ENCODE data around the gene MRPS27.

Gene MRPS27

GRCh38 chr5:72231991-72232703 is 87.9 kb downstream of the MRPS27 start:
- DNase-seq (ENCODE audit: low read depth), result no peak

GRCh38 chr5:72228960-72229359 is 91.1 kb downstream of the MRPS27 start:
- no peak for DNase-seq (ENCODE audit: low read depth)

- DNase-seq (ENCODE audit: low read depth), result no peak
Measured at GRCh38 chr5:72226950-72227349, 93.1 kb downstream of the MRPS27 start.

GRCh38 chr5:72225741-72226140 is 94.3 kb downstream of the MRPS27 start:
- DNase-seq (ENCODE audit: low read depth), result no peak

GRCh38 chr5:72224946-72225463 is 95.0 kb downstream of the MRPS27 start:
- DNase-seq (ENCODE audit: low read depth), result no peak

GRCh38 chr5:72223371-72223770 is 96.7 kb downstream of the MRPS27 start:
- no peak for DNase-seq (ENCODE audit: low read depth)

- DNase-seq (ENCODE audit: low read depth), result peak; percentile 43
Measured at GRCh38 chr5:72222521-72222920, 97.5 kb downstream of the MRPS27 start.

GRCh38 chr5:72221541-72221940 is 98.5 kb downstream of the MRPS27 start:
- no peak for DNase-seq (ENCODE audit: low read depth)

GRCh38 chr5:72221099-72221498 is 98.9 kb downstream of the MRPS27 start:
- no peak for DNase-seq (ENCODE audit: low read depth)

GRCh38 chr5:72216756-72217155 is 103.3 kb downstream of the MRPS27 start:
- no peak for DNase-seq (ENCODE audit: low read depth)

GRCh38 chr5:72214168-72214567 is 105.9 kb downstream of the MRPS27 start:
- no peak for DNase-seq (ENCODE audit: low read depth)

GRCh38 chr5:72213482-72213881 is 106.6 kb downstream of the MRPS27 start:
- no peak for DNase-seq (ENCODE audit: low read depth)

GRCh38 chr5:72212171-72212570 is 107.9 kb downstream of the MRPS27 start:
- no peak for DNase-seq (ENCODE audit: low read depth)

GRCh38 chr5:72210888-72211678 is 109.0 kb downstream of the MRPS27 start:
- no peak for DNase-seq (ENCODE audit: low read depth)

GRCh38 chr5:72209147-72210115 is 110.6 kb downstream of the MRPS27 start:
- no peak for DNase-seq (ENCODE audit: low read depth)

GRCh38 chr5:72208324-72208926 is 111.6 kb downstream of the MRPS27 start:
- DNase-seq (ENCODE audit: low read depth), result no peak

- no peak for DNase-seq (ENCODE audit: low read depth)
Measured at GRCh38 chr5:72206994-72207393, 113.0 kb downstream of the MRPS27 start.

- no peak for DNase-seq (ENCODE audit: low read depth)
Measured at GRCh38 chr5:72206160-72206559, 113.9 kb downstream of the MRPS27 start.

GRCh38 chr5:72205431-72206009 is 114.5 kb downstream of the MRPS27 start:
- no peak for DNase-seq (ENCODE audit: low read depth)

GRCh38 chr5:72204946-72205345 is 115.1 kb downstream of the MRPS27 start:
- no peak for DNase-seq (ENCODE audit: low read depth)

GRCh38 chr5:72203251-72203845 is 116.7 kb downstream of the MRPS27 start:
- DNase-seq (ENCODE audit: low read depth), result no peak
